Hematopoietic multipotent progenitor cell (in vitro differentiated cells): ENCODE measurements around the gene ZNF366. TPM values are rescaled to one million over a fixed set of nuclear protein-coding genes. Genes with fewer than 3 reads are reported as not detected.

Source experiments
- DNase-seq, 3 donors: peaks; one replicate each; pipeline ENCODE4 v3.0.0-alpha.2; 2011 to 2015; ENCODE audit warnings: low read depth in 2 of 3, low spot score in 2 of 3
- total RNA-seq: library from RNA; depleted of rRNA; stranded (reverse); fragments of >200 nt; gene quantifications from one replicate; pipeline ENCODE4 v1.2.3, GENCODE V29; 2012

ZNF366 gene
- under 0.01 TPM for total RNA-seq

GRCh38 chr5:72507231-72507906, at the start of gene ZNF366:
TSS of gene ZNF366 (minus strand) at chr5:72507410. CDS start at chr5:72461496, 45,914 bp downstream.
- no peak for DNase-seq

- peak in 2 of 3 donors; percentile 50 to 67 for DNase-seq
These were observed 49.3 kb upstream of the ZNF366 start for GRCh38 chr5:72556351-72557166.

GRCh38 chr5:72555871-72556270, 48.7 kb upstream of the ZNF366 start:
- DNase-seq = no peak

GRCh38 chr5:72554897-72555296, 47.7 kb upstream of the ZNF366 start:
- DNase-seq = no peak

GRCh38 chr5:72552041-72552557, 44.9 kb upstream of the ZNF366 start:
- no peak for DNase-seq

GRCh38 chr5:72550595-72550994, 43.4 kb upstream of the ZNF366 start:
- no peak for DNase-seq

- no peak for DNase-seq
These were observed 36.6 kb upstream of the ZNF366 start for GRCh38 chr5:72543811-72544210.

- DNase-seq = no peak
These were observed 36.2 kb upstream of the ZNF366 start for GRCh38 chr5:72543365-72543764.

- DNase-seq = no peak
These were observed 35.5 kb upstream of the ZNF366 start for GRCh38 chr5:72542695-72543094.

GRCh38 chr5:72541501-72542225, 34.5 kb upstream of the ZNF366 start:
- DNase-seq = no peak

GRCh38 chr5:72540759-72541438, 33.7 kb upstream of the ZNF366 start:
- DNase-seq = no peak

- DNase-seq = no peak
These were observed 32.5 kb upstream of the ZNF366 start for GRCh38 chr5:72539726-72540125.

- no peak for DNase-seq
These were observed 31.8 kb upstream of the ZNF366 start for GRCh38 chr5:72539038-72539437.

GRCh38 chr5:72537166-72537565, 30.0 kb upstream of the ZNF366 start:
- no peak for DNase-seq

- DNase-seq = no peak
These were observed 24.4 kb upstream of the ZNF366 start for GRCh38 chr5:72531496-72532190.

- no peak for DNase-seq
These were observed 23.0 kb upstream of the ZNF366 start for GRCh38 chr5:72530196-72530595.

- DNase-seq = no peak
These were observed 22.2 kb upstream of the ZNF366 start for GRCh38 chr5:72529383-72529782.

GRCh38 chr5:72525816-72526215, 18.6 kb upstream of the ZNF366 start:
- DNase-seq = no peak

- peak in 2 of 3 donors; percentile 63 to 83 for DNase-seq
These were observed 16.9 kb upstream of the ZNF366 start for GRCh38 chr5:72523960-72524582.

GRCh38 chr5:72522607-72523006, 15.4 kb upstream of the ZNF366 start:
- no peak for DNase-seq
